Measurements from ENCODE around the gene EMX2. TPM values are rescaled to one million over a fixed set of nuclear protein-coding genes. Genes with fewer than 3 reads are reported as not detected.

The EMX2 gene
- total RNA-seq, 3 donors from 2014 or later (not counting 1 experiment from before 2014, with no cell fraction given): not detected

- WGBS (ENCODE audit: insufficient coverage): 5% methylated on average over 67 of the region's 67 CpGs
- intact Hi-C loops (cut with micrococcal nuclease): no loop called here
- H3K4me1 Mint-ChIP-seq: peaks cover 15 to 20% of the 10 kb centered on the region in 2 donors
- TF ChIP-seq CTCF (IDR thresholded peaks at IDR 0.05): no peak
- Histone ChIP-seq H3K4me3 (ENCODE audit: low read length) (no peak overlapping the region), H3K27ac (ENCODE audit: low read length) (no peak overlapping the region), H3K4me1 (ENCODE audit: control insufficient read depth, insufficient read depth, low read length) (peaks cover 6% of the 10 kb centered on the region), H3K27me3 (ENCODE audit: control insufficient read depth, insufficient read depth, low read length) (peaks cover 51% of the 10 kb centered on the region), H3K36me3 (ENCODE audit: control insufficient read depth, insufficient read depth, low read length) (no peaks in the 10 kb centered on the region), H3K9me3 (ENCODE audit: control insufficient read depth, insufficient read depth, low read length) (no peaks in the 10 kb centered on the region)
- H3K4me3 Mint-ChIP-seq: no peak overlapping the region
- no peaks in the 10 kb centered on the region for H3K9me3 Mint-ChIP-seq
- peaks cover 58 to 62% of the 10 kb centered on the region in 2 donors for H3K27me3 Mint-ChIP-seq (ENCODE audit: low read depth in 2 of 2)
- no peaks in the 10 kb centered on the region for H3K36me3 Mint-ChIP-seq
- no peak for DNase-seq
- no peak for ATAC-seq
- no peak overlapping the region for H3K27ac Mint-ChIP-seq
Observed at GRCh38 chr10:117545141-117546019, 2.8 kb downstream of the EMX2 start.

- 6% methylated on average over 16 of the region's 16 CpGs for WGBS (ENCODE audit: insufficient coverage)
- no peaks in the 10 kb centered on the region for H3K9me3 Mint-ChIP-seq
- no peak overlapping the region for H3K4me3 Mint-ChIP-seq
- peaks cover 6% of the 10 kb centered on the region for H3K4me1 ChIP-seq (ENCODE audit: control insufficient read depth, insufficient read depth, low read length)
- no peaks in the 10 kb centered on the region for H3K36me3 ChIP-seq (ENCODE audit: control insufficient read depth, insufficient read depth, low read length)
- H3K36me3 Mint-ChIP-seq: no peaks in the 10 kb centered on the region
- ATAC-seq (no peak), DNase-seq (no peak)
- H3K27me3 Mint-ChIP-seq (ENCODE audit: low read depth in 2 of 2): peaks cover 58 to 62% of the 10 kb centered on the region in 2 donors
- no peak overlapping the region for H3K27ac ChIP-seq (ENCODE audit: low read length)
- no peaks in the 10 kb centered on the region for H3K9me3 ChIP-seq (ENCODE audit: control insufficient read depth, insufficient read depth, low read length)
- intact Hi-C loops (cut with micrococcal nuclease): no loop called here
- no peak overlapping the region for H3K27ac Mint-ChIP-seq
- TF ChIP-seq CTCF (IDR thresholded peaks at IDR 0.05): no peak
- no peak overlapping the region for H3K4me3 ChIP-seq (ENCODE audit: low read length)
- peaks cover 15 to 20% of the 10 kb centered on the region in 2 donors for H3K4me1 Mint-ChIP-seq
- peaks cover 53% of the 10 kb centered on the region for H3K27me3 ChIP-seq (ENCODE audit: control insufficient read depth, insufficient read depth, low read length)
Observed at GRCh38 chr10:117546020-117546580, 3.6 kb downstream of the EMX2 start.

GRCh38 chr10:117546581-117547015 is 4.1 kb downstream of the EMX2 start:
- Histone ChIP-seq H3K4me3 (ENCODE audit: low read length) (no peak overlapping the region), H3K9me3 (ENCODE audit: control insufficient read depth, insufficient read depth, low read length) (no peaks in the 10 kb centered on the region), H3K36me3 (ENCODE audit: control insufficient read depth, insufficient read depth, low read length) (no peaks in the 10 kb centered on the region), H3K27ac (ENCODE audit: low read length) (no peak overlapping the region), H3K27me3 (ENCODE audit: control insufficient read depth, insufficient read depth, low read length) (peaks cover 53% of the 10 kb centered on the region), H3K4me1 (ENCODE audit: control insufficient read depth, insufficient read depth, low read length) (peaks cover 6% of the 10 kb centered on the region)
- Mint-ChIP-seq H3K27ac (no peak overlapping the region), H3K36me3 (no peaks in the 10 kb centered on the region), H3K4me1 (peaks cover 15 to 20% of the 10 kb centered on the region in 2 donors), H3K4me3 (no peak overlapping the region), H3K9me3 (no peaks in the 10 kb centered on the region), H3K27me3 (ENCODE audit: low read depth in 2 of 2) (peaks cover 58 to 62% of the 10 kb centered on the region in 2 donors)
- ATAC-seq (no peak), DNase-seq (no peak)
- 6% methylated on average over 29 of the region's 29 CpGs for WGBS (ENCODE audit: insufficient coverage)
- intact Hi-C loops (cut with micrococcal nuclease): no loop called here
- no peak for TF ChIP-seq CTCF (IDR thresholded peaks at IDR 0.05)

Data from natural killer cell (primary cell).